Skeletal muscle tissue (tissue), 4 donors: ENCODE data around the gene UBAC1. TPM values are rescaled to one million over a fixed set of nuclear protein-coding genes. Genes with fewer than 3 reads are reported as not detected.

Experiments
- H3K27ac ChIP-seq: one replicate; pipeline ENCODE4 v1.7.0; 2013; ENCODE audit warnings: mild to moderate bottlenecking, low read depth, low read length, inconsistent platforms
- H3K27me3 ChIP-seq, 3 donors: one replicate each; pipeline ENCODE4 v1.7.0; 2013; ENCODE audit warnings: low read length in 3 of 3; ENCODE audit not compliant: control insufficient read depth in 3 of 3, insufficient read depth in 3 of 3
- H3K36me3 ChIP-seq, 3 donors: one replicate each; pipeline ENCODE4 v1.7.0; 2013; ENCODE audit warnings: low read length in 3 of 3; ENCODE audit not compliant: control insufficient read depth in 3 of 3, insufficient read depth in 3 of 3
- H3K4me1 ChIP-seq, 3 donors: one replicate each; pipeline ENCODE4 v1.7.0; 2013; ENCODE audit warnings: low read length in 3 of 3, mild to moderate bottlenecking in 3 of 3; ENCODE audit not compliant: control insufficient read depth in 3 of 3, insufficient read depth in 3 of 3
- H3K4me3 ChIP-seq, 3 donors: one replicate each; pipeline ENCODE4 v1.7.0; 2013; ENCODE audit warnings: low read length in 3 of 3
- H3K9ac ChIP-seq, 3 donors: one replicate each; pipeline ENCODE4 v1.7.0; 2013; ENCODE audit warnings: low read length in 3 of 3, mild to moderate bottlenecking in 3 of 3, moderate library complexity in 2 of 3, low read depth in 1 of 3
- H3K9me3 ChIP-seq, 3 donors: one replicate each; pipeline ENCODE4 v1.7.0; 2013; ENCODE audit warnings: low read length in 3 of 3; ENCODE audit not compliant: control insufficient read depth in 3 of 3
- total RNA-seq: library from RNA; depleted of rRNA; stranded (reverse); fragments of >200 nt; gene quantifications from one replicate; pipeline ENCODE4 v1.2.3, GENCODE V29; 2014
- donor health status: Osteomylitis.

Gene UBAC1
- total RNA-seq, 1 donor from 2014 or later: 37.6 TPM

GRCh38 chr9:135932656-135933055 is 28.5 kb downstream of the UBAC1 start:
- Histone ChIP-seq H3K4me1 (peaks cover 14 to 48% (median 19%) of the 10 kb centered on the region in 3 donors), H3K9ac (no peak overlapping the region), H3K36me3 (peaks cover 55 to 59% (median 58%) of the 10 kb centered on the region in 3 donors), H3K27me3 (no peaks in the 10 kb centered on the region), H3K9me3 (no peaks in the 10 kb centered on the region), H3K27ac (peak overlapping the region; percentile 72), H3K4me3 (no peak overlapping the region)

GRCh38 chr9:135931349-135931820 is 29.8 kb downstream of the UBAC1 start:
- no peak overlapping the region for H3K4me3 ChIP-seq
- peaks cover 18 to 60% (median 31%) of the 10 kb centered on the region in 3 donors for H3K4me1 ChIP-seq
- no peaks in the 10 kb centered on the region for H3K9me3 ChIP-seq
- no peaks in the 10 kb centered on the region for H3K27me3 ChIP-seq
- no peak overlapping the region for H3K27ac ChIP-seq
- no peak overlapping the region for H3K9ac ChIP-seq
- H3K36me3 ChIP-seq: peaks cover 46 to 50% (median 48%) of the 10 kb centered on the region in 3 donors

- H3K4me1 ChIP-seq: peaks cover 18 to 66% (median 34%) of the 10 kb centered on the region in 3 donors
- peak overlapping the region in 2 of 3 donors; percentile 3 to 40 for H3K9ac ChIP-seq
- peaks cover 43 to 45% (median 45%) of the 10 kb centered on the region in 3 donors for H3K36me3 ChIP-seq
- H3K27ac ChIP-seq: peak overlapping the region; percentile 38
- H3K4me3 ChIP-seq: no peak overlapping the region
- no peaks in the 10 kb centered on the region for H3K27me3 ChIP-seq
- no peaks in the 10 kb centered on the region for H3K9me3 ChIP-seq
Measured at GRCh38 chr9:135930446-135931345, 30.5 kb downstream of the UBAC1 start.

- H3K4me3 ChIP-seq: no peak overlapping the region
- no peaks in the 10 kb centered on the region for H3K27me3 ChIP-seq
- H3K9me3 ChIP-seq: no peaks in the 10 kb centered on the region
- H3K4me1 ChIP-seq: peaks cover 18 to 67% (median 34%) of the 10 kb centered on the region in 3 donors
- H3K36me3 ChIP-seq: peaks cover 35 to 40% (median 37%) of the 10 kb centered on the region in 3 donors
- H3K9ac ChIP-seq: peak overlapping the region in 1 of 3 donors; percentile 40
- peak overlapping the region; percentile 38 for H3K27ac ChIP-seq
Measured at GRCh38 chr9:135929656-135930445, 31.3 kb downstream of the UBAC1 start.

GRCh38 chr9:135928731-135929655 is 32.2 kb downstream of the UBAC1 start:
- Histone ChIP-seq H3K27me3 (no peaks in the 10 kb centered on the region), H3K9me3 (no peaks in the 10 kb centered on the region), H3K36me3 (peaks cover 35 to 42% (median 41%) of the 10 kb centered on the region in 3 donors), H3K4me1 (peaks cover 18 to 66% (median 34%) of the 10 kb centered on the region in 3 donors), H3K9ac (peak overlapping the region in 1 of 3 donors; percentile 25), H3K27ac (peak overlapping the region; percentile 19), H3K4me3 (no peak overlapping the region)

GRCh38 chr9:135928074-135928730 is 33.0 kb downstream of the UBAC1 start:
- Histone ChIP-seq H3K4me3 (no peak overlapping the region), H3K4me1 (peaks cover 15 to 58% (median 29%) of the 10 kb centered on the region in 3 donors), H3K27me3 (no peaks in the 10 kb centered on the region), H3K36me3 (peaks cover 29 to 45% (median 38%) of the 10 kb centered on the region in 3 donors), H3K27ac (peak overlapping the region; percentile 19), H3K9ac (peak overlapping the region in 1 of 3 donors; percentile 40), H3K9me3 (no peaks in the 10 kb centered on the region)

- Histone ChIP-seq H3K9ac (peak overlapping the region in 1 of 3 donors; percentile 71), H3K9me3 (no peaks in the 10 kb centered on the region), H3K27ac (peak overlapping the region; percentile 84), H3K4me3 (no peak overlapping the region), H3K27me3 (no peaks in the 10 kb centered on the region), H3K4me1 (peaks cover 10 to 51% (median 25%) of the 10 kb centered on the region in 3 donors), H3K36me3 (peaks cover 21 to 38% (median 31%) of the 10 kb centered on the region in 3 donors)
Measured at GRCh38 chr9:135927195-135928013, 33.8 kb downstream of the UBAC1 start.

- Histone ChIP-seq H3K36me3 (peaks cover 17 to 35% (median 28%) of the 10 kb centered on the region in 3 donors), H3K9me3 (no peaks in the 10 kb centered on the region), H3K4me3 (no peak overlapping the region), H3K9ac (peak overlapping the region in 2 of 3 donors; percentile 14 to 71), H3K4me1 (peaks cover 10 to 51% (median 25%) of the 10 kb centered on the region in 3 donors), H3K27ac (peak overlapping the region; percentile 84), H3K27me3 (no peaks in the 10 kb centered on the region)
Measured at GRCh38 chr9:135926402-135927194, 34.6 kb downstream of the UBAC1 start.
